ENCODE data around the gene AJM1.
"Not testable (repeated sequence)": the region's sequence is repeated elsewhere in the genome, so short reads cannot be mapped to it uniquely, and the experiment has no call there.

Gene AJM1

DNA sequence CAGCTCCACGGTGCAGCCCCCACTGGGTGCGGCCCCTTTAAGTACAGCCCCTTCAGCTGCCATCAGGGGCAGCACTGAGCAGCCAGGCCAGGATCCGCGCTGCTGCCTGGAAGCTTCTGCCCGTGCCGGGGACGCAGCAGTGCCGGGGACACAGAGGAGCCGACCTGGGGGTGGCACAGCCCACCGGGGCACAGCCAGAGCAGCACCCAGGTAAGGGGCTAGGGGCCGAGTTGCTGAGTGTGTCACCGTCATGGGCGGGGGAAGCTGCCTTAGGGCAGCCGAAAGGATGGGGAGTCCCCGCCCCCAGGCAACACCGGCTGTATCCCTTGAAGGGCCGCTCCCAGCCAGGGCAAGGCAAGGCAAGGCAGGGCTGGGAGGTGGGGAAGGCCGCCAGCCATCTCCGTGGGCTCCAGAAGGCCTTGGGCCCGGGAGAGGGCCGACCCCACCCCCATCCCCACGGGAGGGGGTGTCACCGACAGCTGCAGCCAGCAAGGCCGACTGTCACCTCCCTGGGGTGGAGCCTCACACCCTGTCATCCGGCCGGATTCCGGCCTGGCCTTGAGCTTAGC lies at the start of gene AJM1:
TSS of gene AJM1 (plus strand) at position 99 of the 569 bp plus-strand sequence. CDS start 1,937 bp downstream, outside the sequence.
- peak; percentile 90 for DNase-seq (ENCODE audit: low spot score)

DNA sequence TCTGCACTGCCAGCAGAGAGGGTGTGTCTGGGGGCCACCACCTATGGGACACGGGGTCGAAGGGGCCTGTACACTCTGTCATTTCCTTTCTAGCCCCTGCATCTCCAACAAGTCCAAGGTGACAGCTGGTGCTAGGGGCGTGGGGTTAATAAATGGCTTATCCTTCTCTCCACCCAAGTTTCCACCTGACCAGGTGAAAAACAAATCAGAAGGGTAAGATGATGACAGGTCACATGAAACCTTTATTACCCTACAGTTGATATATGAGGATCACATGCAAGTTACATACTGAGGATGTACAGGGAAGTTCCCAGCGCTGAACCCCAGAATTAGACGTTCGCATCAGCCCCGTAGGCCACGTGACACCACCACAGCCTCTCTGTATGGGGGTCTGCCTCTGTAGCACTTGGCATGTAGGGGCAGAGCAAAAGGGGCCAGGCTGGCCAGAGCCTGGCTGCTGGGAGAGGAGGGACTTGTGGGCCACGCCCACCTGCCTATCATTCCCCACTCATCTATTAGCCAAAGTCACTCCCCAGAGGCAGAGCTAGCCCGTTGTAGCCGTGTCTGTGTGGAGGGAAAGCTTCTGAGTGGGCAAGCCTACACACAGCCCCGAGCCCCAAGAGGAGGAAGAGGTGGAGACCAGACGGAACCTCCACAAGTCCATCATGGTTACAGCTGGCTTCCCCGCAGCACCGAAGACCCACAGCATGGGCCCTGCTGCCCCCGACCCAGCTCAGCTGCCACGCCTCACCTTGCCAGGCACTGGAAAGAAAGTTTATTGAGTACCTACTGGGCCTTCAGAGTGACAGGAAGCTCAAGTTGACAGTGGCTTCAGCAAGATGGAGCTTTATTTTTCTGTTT lies 49.0 kb upstream of the AJM1 start:
- DNase-seq (ENCODE audit: low spot score) = no peak

DNA sequence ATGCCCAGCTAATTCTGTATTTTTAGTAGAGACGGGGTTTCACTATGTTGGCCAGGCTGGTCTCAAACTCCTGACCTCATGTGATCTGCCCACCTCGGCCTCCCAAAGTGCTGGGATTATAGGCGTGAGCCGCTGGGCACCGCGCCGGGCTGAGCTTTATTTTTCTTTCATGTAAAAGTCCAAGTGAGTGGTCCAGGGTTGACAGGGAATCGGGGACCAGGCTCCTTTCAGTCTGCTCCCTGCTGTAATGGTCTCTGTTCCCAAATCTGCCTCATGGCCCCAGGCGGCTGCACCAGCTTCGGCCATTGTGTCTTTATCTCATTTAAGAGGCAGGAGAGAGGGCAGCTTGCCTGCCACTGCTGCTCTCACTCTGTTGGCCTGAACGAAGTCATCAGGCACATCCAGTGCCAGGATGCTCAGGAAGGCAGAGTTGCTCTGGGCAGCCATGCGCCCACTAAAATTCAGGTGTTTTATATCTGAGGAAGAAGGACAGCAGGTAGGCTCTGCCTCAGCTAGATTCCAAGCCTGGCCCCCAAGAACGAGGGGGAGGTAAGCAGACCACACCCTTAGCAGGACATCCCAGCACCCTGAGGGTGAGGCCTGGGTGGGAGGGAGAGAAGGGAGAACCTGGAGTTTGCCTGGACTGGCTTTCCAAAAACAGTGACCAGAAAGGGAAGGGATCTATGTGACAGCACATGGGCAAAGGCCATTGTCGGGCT lies 47.8 kb upstream of the AJM1 start:
- no peak for DNase-seq (ENCODE audit: low spot score)

DNA sequence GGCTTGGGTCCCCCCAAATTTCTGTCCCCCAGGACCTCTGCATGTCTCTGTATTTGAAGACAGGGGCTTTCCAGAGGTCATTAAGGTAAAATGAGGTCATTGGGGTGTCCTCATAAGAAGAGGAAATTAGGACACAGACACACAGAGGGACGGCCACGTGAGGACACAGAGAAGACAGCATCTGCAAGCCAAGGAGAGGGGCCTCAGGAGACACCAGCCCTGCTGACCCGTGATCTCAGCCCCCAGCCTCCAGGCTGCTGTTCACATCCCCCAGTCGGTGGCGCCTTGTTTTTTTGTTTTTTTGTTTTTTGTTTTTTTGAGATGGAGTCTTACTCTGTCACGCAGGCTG lies 47.3 kb upstream of the AJM1 start:
- DNase-seq (ENCODE audit: low spot score) = no peak

DNA sequence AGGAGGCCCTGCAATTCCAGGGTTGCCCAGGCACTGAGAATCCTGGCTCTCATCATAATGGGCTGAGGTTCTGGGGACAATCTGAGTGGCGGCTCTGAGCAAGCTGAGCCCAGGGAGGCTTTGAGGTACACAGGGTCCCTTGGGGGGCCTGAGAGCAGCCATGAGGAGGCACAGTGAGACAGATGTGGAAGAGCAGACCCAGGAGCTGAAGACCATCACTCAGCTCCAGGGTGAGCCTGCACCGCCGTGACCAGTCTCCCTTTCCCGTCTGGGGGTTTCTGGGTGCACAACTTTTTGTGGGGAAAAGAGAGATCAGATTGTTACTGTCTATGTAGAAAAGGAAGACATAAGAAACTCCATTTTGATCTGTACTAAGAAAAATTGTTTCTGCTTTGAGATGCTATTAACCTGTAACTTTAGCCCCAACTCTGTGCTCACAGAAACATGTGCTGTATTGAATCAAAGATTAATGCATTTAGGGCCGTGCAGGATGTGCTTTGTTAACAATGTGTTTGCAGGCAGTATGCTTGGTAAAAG lies 46.0 kb upstream of the AJM1 start, which contains the start of gene CCDC183:
TSS of gene CCDC183 (plus strand) at position 101 of the 537 bp plus-strand sequence. CDS start at position 161, 60 bp downstream.
- DNase-seq (ENCODE audit: low spot score) = no peak

DNA sequence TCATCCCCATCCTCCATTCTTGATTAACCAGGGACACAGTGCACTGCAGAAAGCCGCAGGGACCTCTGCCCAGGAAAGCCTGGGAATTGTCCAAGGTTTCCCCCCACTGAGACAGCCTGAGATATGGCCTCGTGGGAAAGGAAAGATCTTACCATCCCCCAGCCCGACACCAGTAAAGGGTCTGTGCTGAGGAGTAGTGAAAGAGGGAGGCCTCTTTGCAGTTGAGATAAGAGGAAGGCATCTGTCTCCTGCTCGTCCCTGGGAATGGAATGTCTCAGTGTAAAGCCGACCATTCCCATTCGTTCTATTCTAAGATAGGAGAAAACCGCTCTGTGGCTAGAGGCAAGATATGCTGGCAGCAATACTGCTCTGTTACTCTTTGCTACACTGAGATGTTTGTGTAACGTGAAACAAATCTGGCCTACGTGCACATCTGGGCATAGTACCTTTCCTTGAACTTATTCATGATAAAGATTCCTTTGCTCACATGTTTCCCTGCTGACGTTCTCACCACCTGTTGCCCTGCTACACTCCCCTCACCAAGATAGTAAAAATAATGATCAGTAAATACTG lies 45.4 kb upstream of the AJM1 start:
- not testable (repeated sequence) for DNase-seq (ENCODE audit: low spot score)

DNA sequence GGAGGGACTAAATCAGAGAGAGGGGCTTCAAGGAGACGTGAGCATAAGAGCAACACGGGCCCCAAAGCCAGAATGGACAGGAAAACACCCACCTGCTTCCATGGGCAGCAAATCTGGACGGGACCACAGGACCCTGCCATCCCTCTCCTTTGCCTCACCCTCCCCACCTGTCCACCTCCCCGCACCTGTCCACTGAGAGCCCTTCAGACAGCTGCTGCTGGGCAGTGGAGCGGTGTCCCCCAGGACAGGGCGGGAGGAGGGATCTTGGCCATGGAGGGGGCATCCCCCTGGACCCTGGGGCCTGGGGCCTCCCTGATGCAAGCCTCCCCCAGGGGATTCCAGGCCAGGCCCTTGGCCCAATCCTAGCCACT lies 43.6 kb upstream of the AJM1 start:
- no peak for DNase-seq (ENCODE audit: low spot score)

DNA sequence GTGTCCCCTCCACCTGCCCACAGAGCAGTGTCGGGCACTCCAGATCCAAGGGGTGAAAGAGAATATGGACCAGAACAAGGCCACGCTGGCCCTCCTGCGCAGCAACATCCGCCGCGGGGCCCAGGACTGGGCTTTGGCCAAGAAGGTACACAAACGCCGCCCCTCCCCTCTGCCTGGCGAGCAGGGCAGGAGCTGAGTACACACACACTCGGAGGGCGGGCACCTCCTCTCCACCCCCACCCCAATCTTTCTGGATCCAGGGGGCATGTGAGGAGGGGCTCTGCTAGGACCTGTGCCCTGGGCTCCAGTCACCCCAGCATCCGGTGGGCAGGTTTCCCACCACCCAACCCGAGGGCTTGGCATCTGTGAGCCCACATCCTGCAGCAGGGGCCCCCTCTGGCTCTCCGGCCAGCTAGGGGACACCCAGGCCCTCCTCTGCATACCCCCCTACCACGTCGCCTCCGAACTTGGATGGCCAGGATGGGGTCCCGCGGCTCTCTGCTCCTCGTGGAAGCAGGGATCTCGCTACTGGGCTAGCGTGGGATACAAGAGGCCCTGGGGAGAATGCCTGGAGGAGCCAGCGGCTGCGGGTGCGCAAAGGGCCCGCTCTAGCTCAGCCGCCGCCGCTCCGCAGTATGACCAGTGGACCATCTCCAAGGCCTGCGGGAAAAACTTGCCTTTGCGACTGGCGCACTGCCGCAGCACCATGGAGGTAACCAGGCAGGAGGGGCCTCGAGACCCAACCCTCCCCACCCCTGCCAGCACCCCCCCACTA lies 43.0 kb upstream of the AJM1 start:
- DNase-seq (ENCODE audit: low spot score) = no peak

DNA sequence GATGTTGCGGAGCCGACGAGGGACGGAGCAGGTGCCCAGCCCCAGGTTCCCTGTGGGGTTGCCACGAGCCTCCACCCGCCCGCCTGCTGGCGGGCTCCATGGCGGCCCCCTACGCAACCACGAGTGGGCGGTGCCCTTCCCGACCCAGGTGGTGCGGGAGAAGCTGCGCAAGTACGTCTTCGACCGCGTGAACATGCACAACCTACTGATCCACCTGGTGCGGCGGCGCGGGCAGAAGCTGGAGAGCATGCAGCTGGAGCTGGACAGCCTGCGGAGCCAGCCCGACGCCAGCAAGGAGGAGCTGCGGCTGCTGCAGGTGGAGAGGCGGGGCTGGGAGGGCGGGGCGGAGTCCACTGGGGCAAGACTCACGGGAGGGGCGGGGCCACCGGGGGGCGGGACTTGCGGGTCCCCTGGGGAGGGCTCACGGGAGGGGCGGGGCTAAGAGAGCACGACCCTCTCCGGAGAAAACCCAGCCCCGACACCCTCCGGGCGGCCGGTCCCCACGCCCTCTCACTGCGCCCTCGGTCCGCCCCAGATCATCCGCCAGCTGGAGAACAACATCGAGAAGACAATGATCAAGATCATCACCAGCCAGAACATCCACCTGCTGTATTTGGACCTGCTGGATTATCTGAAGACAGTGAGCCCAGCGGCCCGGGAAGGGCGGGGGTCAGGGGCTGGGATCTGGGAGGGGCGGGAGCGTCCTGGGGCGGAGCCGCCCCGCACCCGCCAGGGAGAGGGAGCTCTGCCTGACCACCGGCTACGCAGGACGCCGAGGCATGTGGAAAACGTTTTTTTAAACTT lies 42.2 kb upstream of the AJM1 start:
- peak; percentile 96 for DNase-seq (ENCODE audit: low spot score)

DNA sequence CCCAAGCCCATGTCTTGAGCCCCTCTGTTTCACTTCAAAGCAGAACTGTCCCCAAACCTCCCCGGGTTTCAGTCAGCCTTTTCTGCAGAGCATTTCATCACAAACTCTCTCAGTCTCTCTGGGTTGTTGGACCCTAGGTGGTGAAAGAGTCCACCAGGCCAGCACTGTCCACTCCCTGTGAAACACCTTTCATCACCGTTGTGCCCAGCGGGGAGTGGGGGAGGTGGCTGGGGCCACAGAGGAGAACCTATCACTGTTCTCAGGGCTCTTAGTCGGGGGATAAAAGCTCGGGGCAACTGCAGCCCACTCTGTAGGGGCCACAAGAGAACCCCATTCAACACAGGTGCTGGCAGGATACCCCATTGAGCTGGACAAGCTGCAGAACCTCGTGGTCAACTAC lies 40.0 kb upstream of the AJM1 start:
- no peak for DNase-seq (ENCODE audit: low spot score)

DNA sequence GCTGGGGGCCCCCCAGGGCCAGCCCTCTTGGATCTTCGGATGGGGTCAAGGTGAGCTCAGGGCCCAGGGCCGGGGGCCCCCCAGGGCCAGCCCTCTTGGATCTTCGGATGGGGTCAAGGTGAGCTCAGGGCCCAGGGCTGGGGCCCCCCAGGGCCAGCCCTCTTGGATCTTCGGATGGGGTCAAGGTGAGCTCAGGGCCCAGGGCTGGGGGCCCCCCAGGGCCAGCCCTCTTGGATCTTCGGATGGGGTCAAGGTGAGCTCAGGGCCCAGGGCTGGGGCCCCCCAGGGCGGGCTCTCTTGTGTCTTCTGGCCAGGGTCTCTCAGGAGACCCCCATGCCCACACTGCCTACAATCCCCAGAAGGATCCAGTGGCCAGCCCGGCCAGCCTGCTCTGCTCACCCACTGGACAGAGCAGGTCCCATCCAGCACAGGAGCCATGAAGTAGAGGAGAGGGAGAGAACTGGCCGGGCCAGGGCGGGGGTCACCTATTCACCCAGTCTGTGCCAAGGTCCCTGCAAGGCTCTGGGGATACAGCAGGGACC lies 39.2 kb upstream of the AJM1 start:
- DNase-seq (ENCODE audit: low spot score) = not testable (repeated sequence)

DNA sequence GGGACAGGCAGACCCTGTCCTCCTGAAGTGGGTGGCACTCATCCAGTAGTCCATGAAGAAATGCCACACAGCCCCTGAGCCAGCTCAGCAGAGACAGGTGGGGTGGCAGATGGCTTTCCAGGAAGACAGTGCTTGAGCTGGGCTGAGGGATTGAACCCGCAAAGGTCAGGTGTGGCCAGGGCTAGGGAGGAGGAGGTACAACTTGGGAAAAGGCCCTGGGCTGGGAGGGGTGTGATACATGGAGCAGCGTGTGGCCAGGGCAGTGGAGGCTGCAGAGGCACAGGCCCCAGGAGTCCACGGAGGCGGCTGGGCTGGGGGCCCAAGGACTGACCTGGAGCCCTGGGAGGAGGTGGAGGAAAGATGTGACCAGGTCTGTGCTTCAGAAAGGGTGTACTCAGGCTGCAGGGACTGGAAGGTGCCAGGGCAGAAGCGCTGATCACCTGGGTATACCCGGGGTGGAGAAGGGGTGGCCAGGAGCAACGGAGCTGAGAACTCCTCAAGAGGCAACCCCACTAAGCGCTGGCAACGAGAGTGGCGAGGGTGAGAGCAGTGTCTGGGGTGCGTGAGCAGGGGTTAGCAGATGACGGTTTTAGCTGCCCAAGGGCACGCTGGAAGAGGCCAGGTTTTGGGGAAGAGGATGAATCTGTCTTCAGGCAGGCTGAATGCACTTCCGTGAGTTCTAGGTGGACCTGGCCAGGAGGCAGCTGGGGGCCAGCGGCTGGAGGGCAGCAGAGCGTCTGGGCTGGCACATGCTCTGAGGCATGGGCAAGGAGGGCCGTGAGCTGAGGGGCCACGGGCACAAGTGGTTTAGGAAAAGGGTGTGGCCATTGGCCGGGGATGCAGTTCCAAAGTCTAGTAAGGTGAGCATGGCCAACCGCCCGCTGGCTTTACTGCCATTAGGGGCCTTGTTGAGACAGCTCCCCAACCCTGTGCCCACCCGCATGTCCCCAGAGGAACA lies 38.4 kb upstream of the AJM1 start:
- peak; percentile 47 for DNase-seq (ENCODE audit: low spot score)

DNA sequence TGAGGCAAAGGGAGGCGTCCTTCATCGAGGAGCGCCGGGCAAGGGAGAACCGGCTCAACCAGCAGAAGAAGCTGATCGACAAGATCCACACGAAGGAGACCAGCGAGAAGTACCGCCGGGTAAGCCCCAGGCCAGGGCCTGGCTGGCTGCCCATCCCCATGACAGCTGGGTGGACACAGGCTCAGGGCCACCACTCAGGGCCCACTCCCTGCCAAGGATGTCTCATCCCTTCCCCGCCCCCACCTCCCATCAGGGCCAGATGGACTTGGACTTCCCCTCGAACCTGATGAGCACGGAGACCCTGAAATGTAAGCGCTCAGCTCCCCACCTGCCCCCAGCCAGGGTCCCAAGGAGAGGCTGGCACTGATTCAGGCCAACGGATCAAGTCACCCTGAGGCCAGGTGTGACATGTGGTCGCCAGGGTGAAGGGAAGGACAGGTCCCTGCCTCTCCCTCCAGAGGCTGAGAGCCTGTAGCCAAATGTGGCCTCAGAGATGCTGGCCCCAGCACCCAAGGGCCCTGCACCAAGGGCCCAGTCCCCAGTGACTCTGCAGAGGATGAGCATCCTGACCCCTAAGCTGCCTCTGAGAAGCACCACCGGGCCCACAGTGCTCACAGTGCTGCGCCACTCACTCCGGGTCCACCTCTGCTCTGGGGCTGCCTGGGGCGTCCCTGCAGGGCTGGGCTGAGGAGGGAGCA lies 37.6 kb upstream of the AJM1 start:
- DNase-seq (ENCODE audit: low spot score) = peak; percentile 44

DNA sequence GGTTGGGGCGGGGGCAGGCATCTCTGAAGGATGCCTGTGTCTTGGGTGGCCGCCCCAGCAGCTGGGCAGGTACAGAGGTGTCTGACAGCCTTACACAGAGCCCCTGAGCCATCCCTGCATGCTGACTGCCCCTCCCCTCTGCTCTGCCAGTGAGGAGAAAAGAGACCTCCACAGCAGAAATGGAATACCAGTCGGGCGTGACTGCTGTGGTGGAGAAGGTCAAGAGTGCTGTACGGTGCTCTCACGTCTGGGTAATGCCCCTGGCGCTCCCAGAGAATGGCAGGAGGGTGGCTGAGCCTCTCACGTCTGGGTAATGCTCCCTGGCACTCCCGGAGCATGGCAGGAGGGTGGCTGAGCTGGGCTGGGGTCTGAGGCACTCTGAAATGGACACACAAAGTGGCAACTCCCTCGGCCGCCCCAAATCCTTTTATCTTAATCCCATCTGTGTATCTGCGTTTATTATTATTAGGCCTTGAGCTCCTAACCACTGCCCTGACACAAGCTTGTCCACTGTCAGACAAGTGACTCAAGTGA lies 37.0 kb upstream of the AJM1 start:
- no peak for DNase-seq (ENCODE audit: low spot score)

DNA sequence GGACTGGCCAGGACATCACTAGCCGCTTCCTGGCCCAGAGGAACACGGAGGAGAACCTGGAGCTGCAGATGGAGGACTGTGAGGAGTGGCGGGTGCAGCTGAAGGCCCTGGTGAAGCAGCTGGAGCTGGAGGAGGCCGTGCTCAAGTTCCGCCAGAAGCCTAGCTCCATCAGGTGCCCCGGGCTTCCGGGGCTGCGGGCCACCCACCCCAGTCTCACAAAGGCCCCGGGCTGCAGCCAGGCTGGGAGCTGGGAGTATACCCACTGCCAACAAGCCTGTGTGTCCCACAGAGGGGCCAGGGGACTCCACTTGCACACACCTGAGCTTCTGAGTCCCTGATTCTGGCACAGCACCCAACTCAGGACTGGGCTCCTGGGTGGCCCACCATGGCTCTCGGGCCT lies 36.2 kb upstream of the AJM1 start:
- peak; percentile 44 for DNase-seq (ENCODE audit: low spot score)

DNA sequence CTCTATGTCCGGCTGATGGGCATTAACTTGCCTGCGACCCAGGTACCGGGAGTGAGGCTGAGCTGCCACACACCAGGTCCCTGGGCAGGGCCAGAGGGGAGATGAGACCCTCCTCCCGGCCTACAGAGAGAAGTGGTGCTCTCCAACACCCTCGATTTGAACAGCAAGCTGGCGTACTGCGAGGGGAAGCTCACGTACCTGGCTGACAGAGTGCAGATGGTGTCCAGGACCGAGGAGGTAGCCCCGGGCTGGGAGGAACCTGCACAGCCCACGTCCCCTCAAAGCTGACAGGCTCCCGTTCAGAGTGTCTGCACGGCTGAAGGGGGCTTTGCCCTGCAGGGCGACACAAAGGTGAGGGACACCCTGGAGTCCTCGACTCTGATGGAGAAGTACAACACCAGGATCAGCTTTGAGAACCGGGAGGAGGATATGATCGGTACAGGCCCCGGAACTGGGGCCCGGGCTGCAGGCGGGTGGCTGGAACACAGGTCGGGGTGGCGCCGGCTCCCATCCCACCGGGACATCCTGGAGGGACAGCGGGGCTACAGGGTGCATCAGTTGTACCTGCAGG lies 35.6 kb upstream of the AJM1 start:
- DNase-seq (ENCODE audit: low spot score) = no peak

DNA sequence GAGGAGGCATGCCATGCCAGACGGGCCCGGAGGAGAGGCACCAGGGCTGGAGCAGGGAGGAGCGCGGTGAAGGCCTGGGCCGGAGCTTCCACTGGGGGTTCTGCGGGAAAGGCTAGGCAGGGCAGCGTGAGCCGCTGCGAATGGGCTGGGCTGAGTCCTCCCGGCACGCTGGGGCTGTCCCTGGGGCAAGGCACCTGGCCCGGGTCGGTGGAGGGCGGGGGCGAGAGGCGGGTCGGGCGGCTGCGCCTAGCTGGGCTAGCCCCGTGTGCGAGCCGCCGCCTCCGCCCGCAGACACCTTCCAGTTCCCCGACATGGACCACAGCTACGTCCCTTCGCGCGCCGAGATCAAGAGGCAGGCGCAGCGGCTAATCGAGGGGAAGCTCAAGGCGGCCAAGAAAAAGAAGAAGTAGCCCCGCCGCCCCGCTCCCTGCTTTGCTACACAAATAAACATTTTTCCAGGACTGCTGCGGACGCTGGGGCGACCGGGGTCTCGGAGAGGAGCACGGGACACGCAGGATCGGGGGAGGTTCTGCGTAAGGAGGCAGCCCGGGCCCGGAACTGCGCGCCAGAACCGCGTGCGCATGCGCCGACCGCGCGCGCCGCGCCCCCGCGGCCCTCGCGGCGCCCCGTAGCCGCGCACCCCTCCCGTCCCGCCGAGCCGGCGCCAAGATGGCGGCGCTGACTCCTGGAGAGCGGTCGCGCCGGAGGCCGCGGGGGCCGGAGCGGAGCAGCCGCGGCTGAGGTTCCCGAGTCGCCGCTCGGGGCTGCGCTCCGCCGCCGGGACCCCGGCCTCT lies 34.8 kb upstream of the AJM1 start, which contains the start of gene RABL6:
TSS of gene RABL6 (plus strand) at position 668 of the 794 bp plus-strand sequence. CDS start 249 bp downstream, outside the sequence.
- DNase-seq (ENCODE audit: low spot score) = peak; percentile 85

Data from ecto neural progenitor cell (in vitro differentiated cells).